NCI-H2196 (cell line): Measurements from ENCODE around the gene SYNPO.
A peak's percentile ranks its signal among the peaks of the same experiment; 100 is the strongest.

ENCODE experiments used
- DNase-seq: peaks from one replicate; lab custom pipeline; 2025; ENCODE audit not compliant: unreplicated experiment; lab: John Stamatoyannopoulos, UW

SYNPO gene

GRCh38 chr5:150640311-150641005, at the start of gene SYNPO:
Gene SYNPO, plus strand, starts transcription at chr5:150640660. Its CDS starts 7,616 bp downstream, at chr5:150648276.
- DNase-seq: no peak

- DNase-seq: no peak
Measured at GRCh38 chr5:150590979-150591695, 49.3 kb upstream of the SYNPO start.

GRCh38 chr5:150593593-150593992, 46.9 kb upstream of the SYNPO start:
- no peak for DNase-seq

- DNase-seq: no peak
Measured at GRCh38 chr5:150593996-150594395, 46.5 kb upstream of the SYNPO start.

GRCh38 chr5:150595466-150596031, 44.9 kb upstream of the SYNPO start:
- DNase-seq: no peak

GRCh38 chr5:150596313-150596712, 44.1 kb upstream of the SYNPO start:
- no peak for DNase-seq

GRCh38 chr5:150596826-150597225, 43.6 kb upstream of the SYNPO start:
- no peak for DNase-seq

GRCh38 chr5:150598006-150598405, 42.5 kb upstream of the SYNPO start:
- DNase-seq: no peak

- no peak for DNase-seq
Measured at GRCh38 chr5:150598821-150599273, 41.6 kb upstream of the SYNPO start.

GRCh38 chr5:150599281-150599680, 41.2 kb upstream of the SYNPO start:
- DNase-seq: no peak

GRCh38 chr5:150599917-150600511, 40.4 kb upstream of the SYNPO start:
- DNase-seq: peak; percentile 65

GRCh38 chr5:150600616-150601490, 39.6 kb upstream of the SYNPO start:
- DNase-seq: no peak

- DNase-seq: no peak
Measured at GRCh38 chr5:150601491-150602345, 38.7 kb upstream of the SYNPO start.

GRCh38 chr5:150603052-150603451, 37.4 kb upstream of the SYNPO start:
- DNase-seq: no peak

- no peak for DNase-seq
Measured at GRCh38 chr5:150603491-150603890, 37.0 kb upstream of the SYNPO start.

- no peak for DNase-seq
Measured at GRCh38 chr5:150604010-150604409, 36.5 kb upstream of the SYNPO start.

- no peak for DNase-seq
Measured at GRCh38 chr5:150604894-150605440, 35.5 kb upstream of the SYNPO start.

- no peak for DNase-seq
Measured at GRCh38 chr5:150605546-150605945, 34.9 kb upstream of the SYNPO start.

- no peak for DNase-seq
Measured at GRCh38 chr5:150606476-150606875, 34.0 kb upstream of the SYNPO start.

- no peak for DNase-seq
Measured at GRCh38 chr5:150607105-150607504, 33.4 kb upstream of the SYNPO start.
